Lung (tissue), 12 donors: ENCODE results near the gene MSL1. TPM values are rescaled to one million over a fixed set of nuclear protein-coding genes. Genes with fewer than 3 reads are reported as not detected.

ENCODE experiments used
- ATAC-seq: fragments of 200-7000 bp; cut with Tn5 transposase; one replicate; pipeline ENCODE4 v1.9.1; 2020; ENCODE audit warnings: moderate number of reproducible peaks; ENCODE audit not compliant: insufficient read depth, low FRiP score
- DNase-seq, 3 donors: peaks; one replicate each; pipeline ENCODE4 v3.0.0-alpha.2; 2013 to 2017
- H3K27ac ChIP-seq, 2 donors: one replicate each; pipeline ENCODE4 v1.5.1; 2013; ENCODE audit warnings: mild to moderate bottlenecking in 2 of 2, moderate library complexity in 2 of 2, control low read depth in 1 of 2, inconsistent platforms in 1 of 2, low read depth in 1 of 2, low read length in 1 of 2
- H3K27me3 ChIP-seq, 3 donors: one replicate each; pipeline ENCODE4 v1.5.1; 2013; ENCODE audit warnings: low read length in 2 of 3; ENCODE audit not compliant: control insufficient read depth in 3 of 3, insufficient read depth in 3 of 3
- H3K36me3 ChIP-seq, 4 donors: one replicate each; pipeline ENCODE4 v1.5.1; 2013; ENCODE audit warnings: low read length in 4 of 4, mild to moderate bottlenecking in 1 of 4, moderate library complexity in 1 of 4; ENCODE audit not compliant: control insufficient read depth in 4 of 4, insufficient read depth in 4 of 4
- H3K4me1 ChIP-seq, 5 donors: one replicate each; pipeline ENCODE4 v1.5.1; 2013; ENCODE audit warnings: low read length in 5 of 5, mild to moderate bottlenecking in 2 of 5, moderate library complexity in 1 of 5; ENCODE audit not compliant: control insufficient read depth in 5 of 5, insufficient read depth in 5 of 5
- H3K4me3 ChIP-seq: one replicate; pipeline ENCODE4 v1.5.1; 2013; ENCODE audit warnings: mild to moderate bottlenecking, control low read depth, moderate library complexity
- H3K9ac ChIP-seq, 2 donors: one replicate each; pipeline ENCODE4 v1.5.1; 2013; ENCODE audit warnings: low read length in 2 of 2, control low read depth in 1 of 2; ENCODE audit not compliant: insufficient read depth in 1 of 2
- H3K9me3 ChIP-seq, 4 donors: one replicate each; pipeline ENCODE4 v1.5.1; 2013; ENCODE audit warnings: low read length in 3 of 4, mild to moderate bottlenecking in 1 of 4, moderate library complexity in 1 of 4; ENCODE audit not compliant: control insufficient read depth in 4 of 4, insufficient read depth in 3 of 4
- WGBS, 2 donors: extraction: QIAGEN DNeasy Blood & Tissue Kit; methylation state at CpG; one replicate each; pipeline ENCODE4 v1.1.7; 2013; 5-methylcytosine and 5-hydroxymethylcytosine counted together
- polyA plus RNA-seq, 2 donors: library from polyadenylated mRNA; stranded (reverse); fragments of 200-250 nt; gene quantifications; one replicate each; pipeline ENCODE4 v1.2.1, GENCODE V29; 2013
- total RNA-seq, 2 donors: library from RNA; depleted of rRNA in 1 of 2; stranded (reverse); fragments of >200 nt in 1 of 2; gene quantifications; one replicate each; pipeline ENCODE4 v1.2.1, GENCODE V29; 2014 to 2021
- TF ChIP-seq, protein P1 (sequence below): IDR thresholded peaks from 2 replicates; pipeline ENCODE4 v1.5.1; 2012; ENCODE audit warnings: mild to moderate bottlenecking; ENCODE audit errors: control extremely low read depth, extremely low read depth
- donor health status: control.
- donor health status: control.
- donor health status: Bipolar disorder and iron deficiency.
- donor health status: healthy.
- donor health status: DM: yes; HTN: yes; CAD: no.

MSL1 gene
- total and polyA plus RNA-seq, 4 donors = 73.2 to 111 (median 84.7) TPM

DNA sequence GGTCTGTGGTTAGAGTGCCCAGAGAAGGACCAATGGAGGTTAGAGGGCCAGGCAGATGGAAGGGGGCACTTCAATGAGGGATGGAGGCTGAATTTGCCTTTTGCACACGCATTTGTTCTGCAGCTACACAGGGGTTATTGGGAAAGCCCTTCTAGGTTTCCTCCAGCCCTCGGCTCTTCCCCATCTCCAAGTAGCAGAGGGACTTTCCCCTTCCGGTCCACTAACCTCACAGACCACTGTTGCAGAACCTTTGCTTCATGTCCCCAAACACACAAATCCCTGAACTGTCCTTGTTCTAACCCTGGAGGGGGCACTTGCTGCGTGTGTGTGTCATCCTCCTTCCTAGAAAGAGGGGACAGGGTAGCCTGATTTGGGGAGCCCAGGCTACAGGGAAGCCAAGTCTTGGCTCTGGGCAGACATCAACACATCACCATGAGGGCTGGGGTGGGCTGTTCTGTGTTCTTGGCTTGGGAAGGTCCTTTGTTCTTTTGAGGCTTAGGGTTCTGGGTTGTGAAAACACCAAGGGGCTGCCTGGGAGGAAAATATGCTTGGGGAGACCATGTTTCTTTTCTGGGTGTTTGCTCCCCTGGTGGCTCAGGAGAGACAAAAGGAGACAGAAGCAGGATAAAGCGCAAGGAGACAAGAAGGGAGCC lies 14.1 kb upstream of the MSL1 start:
- no peak overlapping the region for H3K4me3 ChIP-seq
- H3K36me3 ChIP-seq = no peaks in the 10 kb centered on the region
- WGBS, 2 donors = 10 to 21% methylated on average over 5 of the region's 5 CpGs
- peak overlapping the region; percentile 89 to 98 for H3K27ac ChIP-seq
- H3K27me3 ChIP-seq = no peaks in the 10 kb centered on the region
- TF ChIP-seq, protein P1, sequence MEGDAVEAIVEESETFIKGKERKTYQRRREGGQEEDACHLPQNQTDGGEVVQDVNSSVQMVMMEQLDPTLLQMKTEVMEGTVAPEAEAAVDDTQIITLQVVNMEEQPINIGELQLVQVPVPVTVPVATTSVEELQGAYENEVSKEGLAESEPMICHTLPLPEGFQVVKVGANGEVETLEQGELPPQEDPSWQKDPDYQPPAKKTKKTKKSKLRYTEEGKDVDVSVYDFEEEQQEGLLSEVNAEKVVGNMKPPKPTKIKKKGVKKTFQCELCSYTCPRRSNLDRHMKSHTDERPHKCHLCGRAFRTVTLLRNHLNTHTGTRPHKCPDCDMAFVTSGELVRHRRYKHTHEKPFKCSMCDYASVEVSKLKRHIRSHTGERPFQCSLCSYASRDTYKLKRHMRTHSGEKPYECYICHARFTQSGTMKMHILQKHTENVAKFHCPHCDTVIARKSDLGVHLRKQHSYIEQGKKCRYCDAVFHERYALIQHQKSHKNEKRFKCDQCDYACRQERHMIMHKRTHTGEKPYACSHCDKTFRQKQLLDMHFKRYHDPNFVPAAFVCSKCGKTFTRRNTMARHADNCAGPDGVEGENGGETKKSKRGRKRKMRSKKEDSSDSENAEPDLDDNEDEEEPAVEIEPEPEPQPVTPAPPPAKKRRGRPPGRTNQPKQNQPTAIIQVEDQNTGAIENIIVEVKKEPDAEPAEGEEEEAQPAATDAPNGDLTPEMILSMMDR = no peak
- DNase-seq = peak in 2 of 3 donors; percentile 61 to 73
- H3K9ac ChIP-seq = peak overlapping the region in 1 of 2 donors; percentile 33
- peaks cover 29 to 96% (median 81%) of the 10 kb centered on the region in 5 donors for H3K4me1 ChIP-seq
- H3K9me3 ChIP-seq = no peaks in the 10 kb centered on the region
- ATAC-seq = no peak

DNA sequence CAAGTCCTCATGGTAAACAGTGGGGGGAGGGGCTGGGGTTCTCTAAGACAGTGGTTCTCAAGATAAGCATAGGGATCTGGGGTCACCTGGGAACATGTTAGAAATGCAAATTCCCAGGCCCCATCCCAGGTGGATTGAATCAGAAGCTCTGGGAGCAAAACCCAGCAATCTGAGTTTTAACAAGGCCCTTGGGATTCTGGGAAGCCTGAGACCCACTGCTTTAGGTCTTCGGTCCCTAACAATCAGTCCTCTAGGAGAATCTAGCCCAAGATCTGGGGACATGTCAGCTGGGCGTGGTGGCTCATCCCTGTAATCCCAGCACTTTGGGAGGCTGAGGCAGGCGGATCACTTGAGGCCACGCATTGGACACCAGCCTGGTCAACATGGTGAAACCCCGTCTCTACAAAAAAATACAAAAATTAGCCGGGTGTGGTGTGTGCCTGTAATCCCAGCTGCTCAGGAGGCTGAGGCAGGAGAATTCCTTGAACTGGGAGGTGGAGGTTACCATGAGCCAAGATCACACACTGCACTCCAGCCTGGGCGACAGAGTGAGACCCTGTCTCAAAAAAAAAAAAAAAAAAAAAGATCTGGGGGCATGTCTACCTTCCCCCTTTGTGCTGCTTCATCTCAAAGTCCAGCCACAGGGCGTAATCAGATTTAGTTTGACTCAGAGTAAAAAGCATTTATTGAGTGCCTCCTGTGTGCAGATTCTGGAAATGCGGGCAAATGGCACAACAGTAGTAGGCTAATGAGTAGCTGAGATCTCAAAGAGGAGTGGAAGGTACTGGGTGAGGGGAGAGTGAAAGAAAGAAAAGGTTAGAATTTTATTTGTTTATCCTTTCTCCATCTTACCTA lies 12.6 kb upstream of the MSL1 start:
- no peaks in the 10 kb centered on the region for H3K27me3 ChIP-seq
- DNase-seq (no peak), ATAC-seq (no peak)
- no peaks in the 10 kb centered on the region for H3K9me3 ChIP-seq
- H3K4me3 ChIP-seq = no peak overlapping the region
- WGBS, 2 donors = 91 to 97% methylated on average over 9 of the region's 9 CpGs
- H3K4me1 ChIP-seq = peaks cover 23 to 95% (median 73%) of the 10 kb centered on the region in 5 donors
- TF ChIP-seq, protein P1 = no peak
- H3K27ac ChIP-seq = peak overlapping the region; percentile 61 to 86
- no peaks in the 10 kb centered on the region for H3K36me3 ChIP-seq
- H3K9ac ChIP-seq = no peak overlapping the region

DNA sequence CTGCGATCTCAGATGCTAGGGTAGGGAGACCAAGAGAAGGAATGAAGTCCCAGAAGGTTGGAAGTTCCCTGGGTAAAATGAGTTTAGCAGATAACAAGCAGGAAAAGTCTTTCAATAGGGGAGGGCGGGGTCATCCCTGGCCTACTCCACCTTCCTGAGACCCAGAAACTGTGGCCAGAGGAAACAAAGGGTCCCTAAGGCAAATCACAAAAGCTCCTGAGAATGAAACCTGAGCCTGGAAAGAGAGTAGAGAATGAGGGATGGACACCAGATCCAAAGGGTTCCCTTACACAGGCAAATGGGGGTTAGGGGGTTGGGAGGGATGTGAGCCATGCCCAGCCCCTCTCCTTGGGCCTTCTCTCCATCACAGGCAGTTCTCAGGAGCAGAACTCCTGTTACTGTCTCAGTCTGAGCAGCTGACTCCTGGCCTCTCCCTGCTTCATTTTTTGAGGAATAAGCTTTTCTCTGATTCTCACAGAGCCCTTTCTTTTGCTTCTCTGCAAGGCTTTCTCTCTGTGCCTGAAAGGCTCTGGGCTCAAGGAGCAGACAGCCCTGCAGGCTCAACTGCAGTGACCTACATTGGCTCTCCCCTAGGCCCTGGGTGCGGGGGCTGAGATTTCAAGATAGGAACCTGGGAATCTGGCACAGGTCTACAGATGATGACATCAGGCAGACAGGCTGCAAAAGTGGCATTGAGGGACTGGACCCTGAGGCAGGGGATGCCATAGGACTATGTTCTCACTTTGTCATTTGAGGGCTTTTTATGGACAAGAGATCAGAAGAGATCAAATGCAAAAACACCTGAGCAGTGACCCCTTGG lies 11.5 kb upstream of the MSL1 start:
- Histone ChIP-seq H3K4me1 (peaks cover 17 to 94% (median 72%) of the 10 kb centered on the region in 5 donors), H3K4me3 (no peak overlapping the region), H3K27me3 (no peaks in the 10 kb centered on the region), H3K9ac (peak overlapping the region in 1 of 2 donors; percentile 57), H3K9me3 (no peaks in the 10 kb centered on the region), H3K36me3 (no peaks in the 10 kb centered on the region), H3K27ac (peak overlapping the region; percentile 61 to 83)
- WGBS, 2 donors = 68 to 79% methylated on average over 3 of the region's 3 CpGs
- DNase-seq (no peak), ATAC-seq (no peak)
- TF ChIP-seq, protein P1 = no peak
